ENCODE results near the gene IFI6. TPM values are rescaled to one million over a fixed set of nuclear protein-coding genes. Genes with fewer than 3 reads are reported as not detected.
A peak's percentile ranks its signal among the peaks of the same experiment; 100 is the strongest.

The IFI6 gene
- total and polyA plus RNA-seq, 2 experiments from 2014 or later = 31.9 to 50.2 TPM

- Histone ChIP-seq H2AFZ (no peak overlapping the region), H3K9me3 (ENCODE audit: low read depth) (no peaks in the 10 kb centered on the region), H3K9me2 (ENCODE audit: insufficient read depth) (no peaks in the 10 kb centered on the region), H3K36me3 (ENCODE audit: low read depth) (no peaks in the 10 kb centered on the region), H3K4me3 (no peak overlapping the region), H3K4me2 (ENCODE audit: unreplicated experiment) (no peak overlapping the region), H3K9ac (no peak overlapping the region), H3K79me2 (ENCODE audit: insufficient read depth) (no peaks in the 10 kb centered on the region), H3F3A (ENCODE audit: insufficient read depth) (no peaks in the 10 kb centered on the region), H3K4me1 (ENCODE audit: insufficient read depth) (no peaks in the 10 kb centered on the region), H3K27me3 (replicated peaks; ENCODE audit: insufficient read depth) (no peaks in the 10 kb centered on the region), H3K27ac (no peak overlapping the region), H4K20me1 (ENCODE audit: insufficient read depth) (no peaks in the 10 kb centered on the region)
- no peak for DNase-seq
- no peak for TF ChIP-seq EZH2phosphoT487 (IDR thresholded peaks at IDR 0.05; ENCODE audit: insufficient read depth, low read depth)
- TF ChIP-seq EZH2 (IDR thresholded peaks at IDR 0.05; ENCODE audit: insufficient read depth, poor library complexity, severe bottlenecking) = no peak
- in situ Hi-C loops (cut with MboI) = no loop called here
Measured at GRCh38 chr1:27678747-27679146, 6.8 kb upstream of the IFI6 start.

- H3K9me2 ChIP-seq (ENCODE audit: insufficient read depth) = no peaks in the 10 kb centered on the region
- 88 to 96% methylated on average over 1 of the region's 1 CpG for WGBS, 2 experiments (ENCODE audit: low coverage in 1 of 2, low lambda C conversion rate in 2 of 2, missing lambda C conversion rate in 2 of 2)
Measured at GRCh38 chr1:27676410-27676809, 4.4 kb upstream of the IFI6 start.

GRCh38 chr1:27672750-27673112 lies 739 bp upstream of the IFI6 start:
- in situ Hi-C loops (cut with MboI) = no loop called here

More at GRCh38 chr1:27676410-27676809, 4.4 kb upstream of the IFI6 start:
- H3K36me3 ChIP-seq (ENCODE audit: low read depth) = no peaks in the 10 kb centered on the region
- H3K4me2 ChIP-seq (ENCODE audit: unreplicated experiment) = no peak overlapping the region
- no peak overlapping the region for H3K4me3 ChIP-seq
- H3K9ac ChIP-seq = no peak overlapping the region
- no peaks in the 10 kb centered on the region for H4K20me1 ChIP-seq (ENCODE audit: insufficient read depth)
- no peak overlapping the region for H2AFZ ChIP-seq
- peaks cover 19% of the 10 kb centered on the region for H3F3A ChIP-seq (ENCODE audit: insufficient read depth)
- H3K9me3 ChIP-seq (ENCODE audit: low read depth) = no peaks in the 10 kb centered on the region
- in situ Hi-C loops (cut with MboI) = no loop called here
- no peaks in the 10 kb centered on the region for H3K79me2 ChIP-seq (ENCODE audit: insufficient read depth)
- no peak for DNase-seq
- H3K27ac ChIP-seq = no peak overlapping the region
- H3K27me3 ChIP-seq (replicated peaks; ENCODE audit: insufficient read depth) = no peaks in the 10 kb centered on the region
- TF ChIP-seq EZH2 (IDR thresholded peaks at IDR 0.05; ENCODE audit: insufficient read depth, poor library complexity, severe bottlenecking) = no peak
- no peak for TF ChIP-seq EZH2phosphoT487 (IDR thresholded peaks at IDR 0.05; ENCODE audit: insufficient read depth, low read depth)
- peaks cover 11% of the 10 kb centered on the region for H3K4me1 ChIP-seq (ENCODE audit: insufficient read depth)

GRCh38 chr1:27669876-27670275 lies 2.1 kb downstream of the IFI6 start:
- Histone ChIP-seq H3F3A (ENCODE audit: insufficient read depth) (peaks cover 19% of the 10 kb centered on the region), H3K79me2 (ENCODE audit: insufficient read depth) (no peaks in the 10 kb centered on the region), H3K27ac (no peak overlapping the region), H2AFZ (peak overlapping the region; percentile 93), H3K4me1 (ENCODE audit: insufficient read depth) (peaks cover 12% of the 10 kb centered on the region), H3K4me3 (no peak overlapping the region), H3K9ac (no peak overlapping the region), H3K27me3 (replicated peaks; ENCODE audit: insufficient read depth) (no peaks in the 10 kb centered on the region), H3K36me3 (ENCODE audit: low read depth) (no peaks in the 10 kb centered on the region), H3K4me2 (ENCODE audit: unreplicated experiment) (peak overlapping the region; percentile 75), H3K9me2 (ENCODE audit: insufficient read depth) (no peaks in the 10 kb centered on the region), H3K9me3 (ENCODE audit: low read depth) (no peaks in the 10 kb centered on the region), H4K20me1 (ENCODE audit: insufficient read depth) (no peaks in the 10 kb centered on the region)
- 64 to 66% methylated on average over 4 of the region's 4 CpGs for WGBS, 2 experiments (ENCODE audit: low coverage in 1 of 2, low lambda C conversion rate in 2 of 2, missing lambda C conversion rate in 2 of 2)
- in situ Hi-C loops (cut with MboI) = loop anchor here (5.0 kb wide), 1 partner anchor 63 kb away; no protein-coding TSS in a partner anchor
- no peak for TF ChIP-seq EZH2 (IDR thresholded peaks at IDR 0.05; ENCODE audit: insufficient read depth, poor library complexity, severe bottlenecking)
- no peak for TF ChIP-seq EZH2phosphoT487 (IDR thresholded peaks at IDR 0.05; ENCODE audit: insufficient read depth, low read depth)
- DNase-seq = no peak

More at GRCh38 chr1:27672750-27673112, 739 bp upstream of the IFI6 start:
- Histone ChIP-seq H3K79me2 (ENCODE audit: insufficient read depth) (no peaks in the 10 kb centered on the region), H3K4me2 (ENCODE audit: unreplicated experiment) (peak overlapping the region; percentile 96), H3K9me3 (ENCODE audit: low read depth) (no peaks in the 10 kb centered on the region), H3K9me2 (ENCODE audit: insufficient read depth) (no peaks in the 10 kb centered on the region), H3K27ac (peak overlapping the region; percentile 69), H3K9ac (peak overlapping the region; percentile 79), H3F3A (ENCODE audit: insufficient read depth) (peaks cover 19% of the 10 kb centered on the region), H3K4me1 (ENCODE audit: insufficient read depth) (peaks cover 12% of the 10 kb centered on the region), H3K4me3 (peak overlapping the region; percentile 76), H3K27me3 (replicated peaks; ENCODE audit: insufficient read depth) (no peaks in the 10 kb centered on the region), H2AFZ (peak overlapping the region; percentile 97), H4K20me1 (ENCODE audit: insufficient read depth) (no peaks in the 10 kb centered on the region), H3K36me3 (ENCODE audit: low read depth) (no peaks in the 10 kb centered on the region)
- DNase-seq = peak; percentile 52
- TF ChIP-seq EZH2phosphoT487 (IDR thresholded peaks at IDR 0.05; ENCODE audit: insufficient read depth, low read depth) (no peak), EZH2 (IDR thresholded peaks at IDR 0.05; ENCODE audit: insufficient read depth, poor library complexity, severe bottlenecking) (no peak)
